Peyer's patch (tissue), 4 donors: ENCODE data around the gene MESP1. TPM values are rescaled to one million over a fixed set of nuclear protein-coding genes. Genes with fewer than 3 reads are reported as not detected.
A peak's percentile ranks its signal among the peaks of the same experiment; 100 is the strongest.
"Not testable (repeated sequence)": the region's sequence is repeated elsewhere in the genome, so short reads cannot be mapped to it uniquely, and the experiment has no call there.

Source experiments
- DNase-seq, 3 donors: peaks; one replicate each; pipeline ENCODE4 v3.0.0-alpha.2; 2017 to 2019
- H3K27ac ChIP-seq, 4 donors: fragments of 200-600 bp; sonication (generic); one replicate each; pipeline ENCODE4 v1.5.1; 2016 to 2019
- H3K27me3 ChIP-seq, 2 donors: fragments of 200-600 bp; sonication (generic); one replicate each; pipeline ENCODE4 v1.5.1; 2019
- H3K36me3 ChIP-seq, 3 donors: fragments of 200-600 bp; sonication (generic); one replicate each; pipeline ENCODE4 v1.5.1; 2016 to 2019
- H3K4me1 ChIP-seq, 4 donors: fragments of 200-600 bp; sonication (generic); one replicate each; pipeline ENCODE4 v1.5.1; 2016 to 2019
- H3K4me3 ChIP-seq, 4 donors: fragments of 200-600 bp; sonication (generic); 1 replicate in 3 of 4; 2 replicates in 1 of 4; pipeline ENCODE4 v1.5.1; 2016 to 2019; ENCODE audit warnings: mild to moderate bottlenecking in 1 of 4
- H3K9me3 ChIP-seq, 4 donors: fragments of 200-600 bp; sonication (generic); one replicate each; pipeline ENCODE4 v1.5.1; 2016 to 2019; ENCODE audit warnings: mild to moderate bottlenecking in 1 of 4
- POLR2A ChIP-seq, 2 donors: fragments of 450-650 bp; IDR thresholded peaks; one replicate each; pipeline ENCODE4 v1.5.1; 2017; ENCODE audit warnings: antibody characterized with exemption in 2 of 2, mild to moderate bottlenecking in 2 of 2, moderate library complexity in 2 of 2
- total RNA-seq, 4 donors: library from RNA; depleted of rRNA; stranded (reverse); fragments of >200 nt; gene quantifications; one replicate each; pipeline ENCODE4 v1.1.0, GENCODE V29; 2016
- TF ChIP-seq, protein P1 (sequence below), 6 experiments: fragments of 450-650 bp in 4 of 6; fragments of 200-600 bp in 2 of 6; sonication (generic) in 1 of 6; IDR thresholded peaks; one replicate each; pipeline ENCODE4 v1.5.1; 2017 to 2019; ENCODE audit warnings: antibody characterized with exemption in 6 of 6, mild to moderate bottlenecking in 3 of 6, moderate library complexity in 1 of 6

The MESP1 gene
- total RNA-seq, 4 donors from 2014 or later, result 0.95 to 6.6 (median 1.6) TPM; not detected in 1

DNA sequence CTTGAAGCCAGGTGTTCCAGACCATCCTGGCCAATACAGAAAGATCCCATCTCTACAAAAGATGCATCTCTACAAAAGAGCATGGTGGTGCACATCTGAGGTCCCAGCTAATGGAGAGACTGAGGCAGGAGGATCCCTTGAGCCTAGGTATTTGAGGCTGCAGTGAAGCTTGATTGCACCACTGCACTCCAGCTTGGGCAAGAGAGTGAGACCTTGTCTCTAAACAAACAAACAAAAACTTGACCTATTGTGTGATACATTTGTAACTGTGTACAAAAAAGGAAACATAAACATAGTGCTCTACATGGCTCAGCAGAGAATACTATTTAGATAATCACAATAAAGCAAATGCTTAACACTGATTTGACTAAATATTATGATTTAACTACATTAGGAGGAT lies 44.9 kb upstream of the MESP1 start:
- no peaks in the 10 kb centered on the region for H3K27me3 ChIP-seq
- no peaks in the 10 kb centered on the region for H3K9me3 ChIP-seq
- H3K36me3 ChIP-seq, result peaks cover 0 to 67% (median 3%) of the 10 kb centered on the region in 3 donors
- DNase-seq, result no peak
- H3K27ac ChIP-seq, result peak overlapping the region in 1 of 4 donors; percentile 14
- TF ChIP-seq, protein P1, sequence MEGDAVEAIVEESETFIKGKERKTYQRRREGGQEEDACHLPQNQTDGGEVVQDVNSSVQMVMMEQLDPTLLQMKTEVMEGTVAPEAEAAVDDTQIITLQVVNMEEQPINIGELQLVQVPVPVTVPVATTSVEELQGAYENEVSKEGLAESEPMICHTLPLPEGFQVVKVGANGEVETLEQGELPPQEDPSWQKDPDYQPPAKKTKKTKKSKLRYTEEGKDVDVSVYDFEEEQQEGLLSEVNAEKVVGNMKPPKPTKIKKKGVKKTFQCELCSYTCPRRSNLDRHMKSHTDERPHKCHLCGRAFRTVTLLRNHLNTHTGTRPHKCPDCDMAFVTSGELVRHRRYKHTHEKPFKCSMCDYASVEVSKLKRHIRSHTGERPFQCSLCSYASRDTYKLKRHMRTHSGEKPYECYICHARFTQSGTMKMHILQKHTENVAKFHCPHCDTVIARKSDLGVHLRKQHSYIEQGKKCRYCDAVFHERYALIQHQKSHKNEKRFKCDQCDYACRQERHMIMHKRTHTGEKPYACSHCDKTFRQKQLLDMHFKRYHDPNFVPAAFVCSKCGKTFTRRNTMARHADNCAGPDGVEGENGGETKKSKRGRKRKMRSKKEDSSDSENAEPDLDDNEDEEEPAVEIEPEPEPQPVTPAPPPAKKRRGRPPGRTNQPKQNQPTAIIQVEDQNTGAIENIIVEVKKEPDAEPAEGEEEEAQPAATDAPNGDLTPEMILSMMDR (IDR thresholded peaks at IDR 0.05), result no peak
- no peak for TF ChIP-seq POLR2A (IDR thresholded peaks at IDR 0.05)
- no peak overlapping the region for H3K4me3 ChIP-seq
- H3K4me1 ChIP-seq, result peaks cover 0 to 10% (median 0%) of the 10 kb centered on the region in 4 donors

DNA sequence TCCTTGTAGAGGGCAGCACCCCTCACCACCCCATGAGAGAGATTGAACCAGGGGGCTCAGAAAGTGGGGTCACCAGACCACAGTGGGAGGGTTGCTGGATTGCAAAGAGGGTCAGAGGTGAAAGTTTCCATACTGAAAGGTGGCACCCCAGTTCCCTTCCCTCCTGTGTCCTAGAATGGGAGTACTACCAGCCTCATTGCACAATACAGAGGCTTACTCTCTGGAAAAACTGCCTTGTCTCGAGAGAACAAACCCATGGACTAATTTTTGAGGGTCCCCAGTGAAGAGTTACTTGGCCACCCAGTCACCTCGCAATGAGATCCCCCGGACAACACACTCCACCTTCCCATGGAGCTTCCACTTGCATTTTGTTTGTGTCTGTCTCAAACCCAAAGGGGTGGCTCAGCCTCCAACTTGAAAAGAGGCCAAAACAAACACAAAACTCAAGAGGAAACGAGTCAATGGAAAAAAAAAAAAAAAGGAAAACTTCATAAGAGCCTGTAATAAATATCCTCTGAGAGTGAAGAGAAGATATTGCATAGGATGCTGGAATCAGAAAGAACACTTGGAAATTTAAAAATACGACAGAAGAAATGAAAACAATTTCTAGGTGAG lies 43.7 kb upstream of the MESP1 start:
- peaks cover 0 to 10% (median 0%) of the 10 kb centered on the region in 4 donors for H3K4me1 ChIP-seq
- peaks cover 0 to 74% (median 3%) of the 10 kb centered on the region in 3 donors for H3K36me3 ChIP-seq
- no peaks in the 10 kb centered on the region for H3K9me3 ChIP-seq
- peak in 1 of 2 donors; percentile 22 for TF ChIP-seq POLR2A (IDR thresholded peaks at IDR 0.05)
- TF ChIP-seq, protein P1 (IDR thresholded peaks at IDR 0.05), result no peak
- DNase-seq, result no peak
- no peaks in the 10 kb centered on the region for H3K27me3 ChIP-seq
- no peak overlapping the region for H3K4me3 ChIP-seq
- H3K27ac ChIP-seq, result no peak overlapping the region

DNA sequence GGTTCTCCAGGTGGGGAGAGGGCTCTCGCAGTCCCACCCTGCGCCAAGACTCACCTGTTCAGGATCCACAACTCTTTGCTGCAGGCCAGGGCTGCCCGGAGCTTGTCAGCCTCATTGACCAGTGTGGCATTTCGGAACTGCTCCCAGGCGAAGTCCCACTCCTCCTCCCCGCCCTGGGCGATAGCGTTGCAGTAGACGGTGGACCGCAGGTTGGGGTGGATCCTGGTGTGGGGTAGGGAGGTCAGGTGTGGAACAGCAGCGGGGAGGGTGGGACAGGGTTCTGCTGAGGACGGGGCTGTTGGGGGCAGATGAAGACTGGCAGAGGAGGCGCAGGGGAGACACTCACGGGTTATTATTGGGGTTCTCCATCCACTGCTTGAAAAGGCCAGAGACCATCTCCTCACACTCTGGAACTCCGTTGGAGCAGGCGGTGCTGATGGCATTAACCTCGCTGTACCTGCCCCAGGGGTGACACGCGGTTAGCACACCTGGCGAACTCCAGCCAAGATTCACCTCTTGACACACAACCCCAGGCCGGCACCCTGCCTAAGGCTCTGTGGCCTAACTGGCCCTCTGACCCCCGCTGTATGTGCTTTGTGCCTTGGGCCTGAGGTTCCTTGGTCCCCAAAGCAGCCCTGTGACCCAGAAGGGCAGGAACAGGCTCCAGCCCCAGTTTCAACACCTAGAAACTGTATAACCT lies 41.2 kb upstream of the MESP1 start:
- Histone ChIP-seq H3K27ac (peak overlapping the region in 2 of 4 donors; percentile 2 to 25), H3K36me3 (peaks cover 0 to 68% (median 3%) of the 10 kb centered on the region in 3 donors), H3K27me3 (no peaks in the 10 kb centered on the region), H3K4me1 (peaks cover 0 to 10% (median 0%) of the 10 kb centered on the region in 4 donors), H3K9me3 (no peaks in the 10 kb centered on the region), H3K4me3 (no peak overlapping the region)
- DNase-seq, result peak in 1 of 3 donors; percentile 49
- no peak for TF ChIP-seq POLR2A (IDR thresholded peaks at IDR 0.05)
- TF ChIP-seq, protein P1 (IDR thresholded peaks at IDR 0.05), result no peak

DNA sequence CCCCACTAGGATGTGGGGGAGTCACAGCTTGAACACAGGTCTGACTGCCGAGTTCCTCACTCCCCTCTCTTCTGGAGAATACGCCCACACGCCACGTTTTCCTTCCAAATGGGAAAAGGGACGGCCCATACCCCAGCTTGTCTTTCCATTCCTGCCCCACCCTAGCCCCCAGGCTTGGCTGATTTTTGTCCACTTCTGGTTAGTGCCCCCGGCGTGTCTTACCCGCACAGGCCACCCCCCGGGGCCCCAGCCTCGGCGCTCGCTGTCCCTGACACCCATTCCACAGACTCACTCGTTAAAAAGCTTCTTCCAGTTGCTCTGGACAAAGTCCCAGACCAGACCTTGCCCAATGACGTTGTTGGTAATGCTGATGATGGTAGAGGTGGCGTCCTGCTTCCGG lies 39.6 kb upstream of the MESP1 start:
- Histone ChIP-seq H3K27ac (peak overlapping the region in 1 of 4 donors; percentile 12), H3K9me3 (no peaks in the 10 kb centered on the region), H3K27me3 (no peaks in the 10 kb centered on the region), H3K36me3 (peaks cover 0 to 57% (median 3%) of the 10 kb centered on the region in 3 donors), H3K4me3 (no peak overlapping the region), H3K4me1 (peaks cover 0 to 8% (median 0%) of the 10 kb centered on the region in 4 donors)
- TF ChIP-seq, protein P1 (IDR thresholded peaks at IDR 0.05), result no peak
- no peak for TF ChIP-seq POLR2A (IDR thresholded peaks at IDR 0.05)
- no peak for DNase-seq

DNA sequence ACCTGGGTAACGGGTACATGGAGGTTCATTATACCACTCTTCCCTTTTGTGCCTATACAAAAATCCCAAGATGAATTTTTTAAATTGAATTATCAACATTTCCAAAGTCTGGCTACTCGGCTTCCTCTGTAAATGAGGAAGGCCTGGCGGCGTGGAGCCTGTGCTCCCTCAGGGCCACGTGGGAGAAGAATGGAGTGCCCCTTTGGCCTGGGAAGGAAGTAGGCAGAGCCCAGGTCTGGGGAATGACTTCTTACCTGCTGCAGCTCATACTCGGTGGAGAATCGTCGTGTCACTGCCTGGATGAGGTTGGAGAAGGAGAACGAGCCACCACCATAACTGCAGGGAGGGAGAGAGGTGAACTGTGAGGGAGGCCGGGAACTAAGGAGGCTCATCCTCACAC lies 39.2 kb upstream of the MESP1 start:
- DNase-seq, result no peak
- Histone ChIP-seq H3K27ac (peak overlapping the region in 1 of 4 donors; percentile 12), H3K4me1 (peaks cover 0 to 6% (median 0%) of the 10 kb centered on the region in 4 donors), H3K27me3 (no peaks in the 10 kb centered on the region), H3K9me3 (no peaks in the 10 kb centered on the region), H3K4me3 (no peak overlapping the region), H3K36me3 (peaks cover 0 to 57% (median 3%) of the 10 kb centered on the region in 3 donors)
- TF ChIP-seq POLR2A (IDR thresholded peaks at IDR 0.05), result no peak
- TF ChIP-seq, protein P1 (IDR thresholded peaks at IDR 0.05), result no peak

DNA sequence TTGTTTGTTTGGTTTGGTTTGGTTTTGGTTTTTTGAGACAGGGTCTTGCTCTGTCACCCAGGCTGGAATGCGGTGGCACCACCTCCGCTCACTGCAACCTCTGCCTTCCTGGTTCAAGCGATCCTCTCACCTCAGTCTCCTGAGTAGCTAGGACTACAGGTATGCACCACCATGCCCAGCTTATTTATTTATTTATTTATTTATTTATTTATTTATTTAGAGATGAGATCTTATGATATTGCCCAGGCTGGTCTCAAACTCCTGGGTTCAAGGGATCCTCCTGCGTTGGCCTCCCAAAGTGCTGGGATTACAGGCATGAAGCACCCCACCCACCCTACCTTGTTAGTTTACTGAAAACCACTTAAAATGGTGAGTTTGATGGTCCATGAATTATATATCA lies 37.5 kb upstream of the MESP1 start:
- H3K27ac ChIP-seq, H3K4me3 ChIP-seq, H3K9me3 ChIP-seq, DNase-seq, H3K27me3 ChIP-seq: not testable (repeated sequence)
- Histone ChIP-seq H3K36me3 (peaks cover 0 to 49% (median 3%) of the 10 kb centered on the region in 3 donors), H3K4me1 (peaks cover 0 to 19% (median 0%) of the 10 kb centered on the region in 4 donors)
